Prostate gland (tissue), 2 donors: ENCODE measurements around the gene SLC5A4. TPM values are rescaled to one million over a fixed set of nuclear protein-coding genes. Genes with fewer than 3 reads are reported as not detected.

ENCODE experiments used
- DNase-seq: peaks from one replicate; pipeline ENCODE4 v3.0.0-alpha.2; 2019; ENCODE audit warnings: low spot score
- H3K27ac ChIP-seq, 2 donors: fragments of 200-600 bp; sonication (generic); 2 replicates each; pipeline ENCODE4 v1.5.1; 2017 to 2019
- H3K27me3 ChIP-seq: fragments of 200-600 bp; sonication (generic); replicated peaks from 2 replicates; pipeline ENCODE4 v1.5.1; 2019; ENCODE audit not compliant: insufficient read depth
- H3K36me3 ChIP-seq, 2 donors: fragments of 200-600 bp; sonication (generic); 1 replicate in 1 of 2; 2 replicates in 1 of 2; pipeline versions ENCODE4 v1.5.1 to v1.8.1; 2017 to 2019
- H3K4me1 ChIP-seq: fragments of 200-600 bp; sonication (generic); replicated peaks from 2 replicates; pipeline ENCODE4 v1.5.1; 2019
- H3K4me3 ChIP-seq, 2 donors: fragments of 200-600 bp; sonication (generic); 2 replicates each; pipeline ENCODE4 v1.5.1; 2017 to 2019
- H3K9me3 ChIP-seq: fragments of 200-600 bp; sonication (generic); 2 replicates; pipeline ENCODE4 v1.5.1; 2017
- CTCF ChIP-seq, 4 experiments: fragments of 200-600 bp in 2 of 4; fragments of 450-650 bp in 2 of 4; sonication (generic) in 2 of 4; IDR thresholded peaks; 1 replicate in 3 of 4; 2 replicates in 1 of 4; pipeline ENCODE4 v1.5.1; 2016 to 2019; ENCODE audit warnings: antibody characterized with exemption in 4 of 4, mild to moderate bottlenecking in 2 of 4, moderate library complexity in 2 of 4
- POLR2A ChIP-seq: fragments of 450-650 bp; IDR thresholded peaks from one replicate; pipeline ENCODE4 v1.6.1; 2016; ENCODE audit warnings: antibody characterized with exemption, mild to moderate bottlenecking
- POLR2AphosphoS5 ChIP-seq: sonication (generic); formaldehyde crosslinking; IDR thresholded peaks from one replicate; pipeline ENCODE4 v1.6.1; 2017; ENCODE audit warnings: antibody characterized with exemption
- WGBS: methylation state at CpG from one replicate; pipeline ENCODE4 v1.1.5; 2018; 5-methylcytosine and 5-hydroxymethylcytosine counted together
- intact Hi-C: fragments of 100-400 bp; cut with DNase I; formaldehyde crosslinking; loops from one replicate; pipeline ENCODE4 v1.14.2; 2022
- total RNA-seq, 2 donors: library from RNA; depleted of rRNA; stranded (reverse); fragments of >200 nt; gene quantifications; one replicate each; pipeline ENCODE4 v1.1.0, GENCODE V29; 2016

The SLC5A4 gene
- total RNA-seq, 2 donors from 2014 or later, result 0.23 TPM; not detected in 1

- TF ChIP-seq CTCF (IDR thresholded peaks at IDR 0.05) (no peak), POLR2AphosphoS5 (no peak), POLR2A (no peak)
- Histone ChIP-seq H3K9me3 (no peaks in the 10 kb centered on the region), H3K36me3 (no peaks in the 10 kb centered on the region), H3K27ac (no peak overlapping the region), H3K27me3 (no peaks in the 10 kb centered on the region), H3K4me1 (no peaks in the 10 kb centered on the region), H3K4me3 (no peak overlapping the region)
- intact Hi-C loops, result no loop called here
- no peak for DNase-seq
- 34% methylated on average over 3 of the region's 3 CpGs for WGBS
Observed at GRCh38 chr22:32245042-32245441, 10.1 kb downstream of the SLC5A4 start.

DNA sequence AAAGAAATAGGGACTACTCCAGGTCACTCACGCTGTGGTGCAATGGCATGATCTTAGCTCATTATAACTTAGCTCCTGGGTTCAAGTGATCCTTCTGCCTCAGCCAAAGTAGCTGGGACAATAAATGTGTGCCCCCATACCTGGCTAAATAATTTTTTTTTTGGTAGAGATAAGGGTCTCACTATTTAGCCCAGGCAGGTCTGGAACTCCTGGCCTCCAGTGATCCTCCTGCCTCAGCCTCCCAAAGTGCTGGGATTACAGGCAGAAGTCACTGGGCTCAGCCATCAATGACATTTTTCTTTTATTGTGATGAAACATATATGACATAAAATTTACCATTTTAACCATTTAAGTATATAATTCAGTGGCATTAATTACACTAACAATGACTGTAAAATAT, 10.6 kb downstream of the SLC5A4 start:
- DNase-seq, result no peak
- no peak overlapping the region for H3K27ac ChIP-seq
- no peaks in the 10 kb centered on the region for H3K27me3 ChIP-seq
- TF ChIP-seq POLR2A (no peak), CTCF (IDR thresholded peaks at IDR 0.05) (no peak), POLR2AphosphoS5 (no peak)
- 82% methylated on average over 1 of the region's 1 CpG for WGBS
- no peaks in the 10 kb centered on the region for H3K9me3 ChIP-seq
- intact Hi-C loops, result no loop called here
- H3K36me3 ChIP-seq, result no peaks in the 10 kb centered on the region
- no peaks in the 10 kb centered on the region for H3K4me1 ChIP-seq
- no peak overlapping the region for H3K4me3 ChIP-seq

DNA sequence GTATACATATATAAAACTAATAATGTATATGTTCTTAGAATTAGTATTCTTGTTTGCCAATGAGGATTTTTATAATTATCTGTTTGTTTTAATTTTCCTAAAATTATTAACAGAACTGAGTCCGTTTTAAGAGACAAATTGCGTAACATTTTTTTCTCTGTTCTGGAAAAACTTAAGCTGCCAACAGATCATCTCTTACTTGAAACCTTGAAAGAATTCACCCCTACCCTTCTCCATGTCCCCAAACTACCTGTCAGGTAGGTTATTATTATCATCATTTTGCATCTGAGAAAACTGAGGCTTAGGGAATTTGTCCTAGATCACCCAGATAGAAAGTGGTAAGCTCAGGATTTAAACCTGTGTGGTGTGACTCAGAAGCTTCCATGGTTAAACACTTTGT, 14.7 kb downstream of the SLC5A4 start:
- Histone ChIP-seq H3K4me1 (no peaks in the 10 kb centered on the region), H3K4me3 (no peak overlapping the region), H3K9me3 (no peaks in the 10 kb centered on the region), H3K36me3 (no peaks in the 10 kb centered on the region), H3K27me3 (no peaks in the 10 kb centered on the region), H3K27ac (no peak overlapping the region)
- TF ChIP-seq CTCF (IDR thresholded peaks at IDR 0.05), result no peak
- no peak for TF ChIP-seq POLR2AphosphoS5
- TF ChIP-seq POLR2A, result no peak
- DNase-seq, result no peak
- intact Hi-C loops, result no loop called here
- 64% methylated on average over 2 of the region's 2 CpGs for WGBS

- no peak overlapping the region for H3K4me3 ChIP-seq
- DNase-seq, result no peak
- no peak overlapping the region for H3K27ac ChIP-seq
- no peaks in the 10 kb centered on the region for H3K36me3 ChIP-seq
- no peaks in the 10 kb centered on the region for H3K9me3 ChIP-seq
- no peaks in the 10 kb centered on the region for H3K27me3 ChIP-seq
- TF ChIP-seq POLR2A (no peak), CTCF (IDR thresholded peaks at IDR 0.05) (no peak), POLR2AphosphoS5 (no peak)
- no peaks in the 10 kb centered on the region for H3K4me1 ChIP-seq
- 65% methylated on average over 1 of the region's 1 CpG for WGBS
- intact Hi-C loops, result no loop called here
Observed at GRCh38 chr22:32237906-32238305, 17.2 kb downstream of the SLC5A4 start.

DNA sequence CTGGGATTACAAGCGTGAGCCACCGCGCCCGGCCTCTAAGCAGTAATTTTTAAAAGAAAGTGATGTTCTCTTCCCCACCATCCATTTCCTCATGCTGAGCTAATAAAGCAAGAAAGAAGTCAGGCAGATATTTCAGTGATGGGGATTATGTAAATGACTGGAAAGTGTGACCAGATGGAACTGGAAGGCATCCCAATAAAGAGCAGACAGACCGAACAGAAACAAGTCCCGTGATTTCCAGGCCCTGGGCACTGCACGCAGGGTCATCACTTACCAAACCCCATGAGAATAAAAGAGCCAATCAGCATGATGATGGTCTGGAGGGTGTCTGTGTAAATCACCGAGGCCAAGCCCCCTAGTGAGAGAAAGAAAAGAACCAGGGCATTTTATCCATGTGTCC, 18.2 kb downstream of the SLC5A4 start:
- no peak overlapping the region for H3K27ac ChIP-seq
- WGBS, result 79% methylated on average over 8 of the region's 8 CpGs
- intact Hi-C loops, result no loop called here

More for the DNA sequence above, 18.2 kb downstream of the SLC5A4 start:
- no peaks in the 10 kb centered on the region for H3K27me3 ChIP-seq
- DNase-seq, result no peak
- no peaks in the 10 kb centered on the region for H3K4me1 ChIP-seq
- no peak for TF ChIP-seq POLR2A
- TF ChIP-seq CTCF (IDR thresholded peaks at IDR 0.05), result no peak
- TF ChIP-seq POLR2AphosphoS5, result no peak
- no peaks in the 10 kb centered on the region for H3K9me3 ChIP-seq
- no peaks in the 10 kb centered on the region for H3K36me3 ChIP-seq
- H3K4me3 ChIP-seq, result no peak overlapping the region
